Measurements from ENCODE around the gene GEN1.

The GEN1 gene

GRCh38 chr2:17791121-17791816 lies 37.3 kb downstream of the GEN1 start:
- in situ Hi-C loops (cut with MboI; ENCODE audit: low pct_unique_long_range_greater_than_20kb, low sequenced_read_pairs, unreplicated experiment) = no loop called here
- TF ChIP-seq CTCF (IDR thresholded peaks at IDR 0.05; ENCODE audit: extremely low read depth, insufficient read depth, missing control alignments) = no peak
- DNase-seq (ENCODE audit: low spot score) = no peak

- no peak for TF ChIP-seq CTCF (IDR thresholded peaks at IDR 0.05; ENCODE audit: extremely low read depth, insufficient read depth, missing control alignments)
- no peak for DNase-seq (ENCODE audit: low spot score)
- in situ Hi-C loops (cut with MboI; ENCODE audit: low pct_unique_long_range_greater_than_20kb, low sequenced_read_pairs, unreplicated experiment) = no loop called here
Measured at GRCh38 chr2:17791817-17792130, 37.8 kb downstream of the GEN1 start.

GRCh38 chr2:17792515-17792914 lies 38.6 kb downstream of the GEN1 start:
- DNase-seq (ENCODE audit: low spot score) = no peak
- in situ Hi-C loops (cut with MboI; ENCODE audit: low pct_unique_long_range_greater_than_20kb, low sequenced_read_pairs, unreplicated experiment) = no loop called here
- no peak for TF ChIP-seq CTCF (IDR thresholded peaks at IDR 0.05; ENCODE audit: extremely low read depth, insufficient read depth, missing control alignments)

- in situ Hi-C loops (cut with MboI; ENCODE audit: low pct_unique_long_range_greater_than_20kb, low sequenced_read_pairs, unreplicated experiment) = no loop called here
- TF ChIP-seq CTCF (IDR thresholded peaks at IDR 0.05; ENCODE audit: extremely low read depth, insufficient read depth, missing control alignments) = no peak
- no peak for DNase-seq (ENCODE audit: low spot score)
Measured at GRCh38 chr2:17793296-17793695, 39.4 kb downstream of the GEN1 start.

- in situ Hi-C loops (cut with MboI; ENCODE audit: low pct_unique_long_range_greater_than_20kb, low sequenced_read_pairs, unreplicated experiment) = no loop called here
- DNase-seq (ENCODE audit: low spot score) = no peak
- TF ChIP-seq CTCF (IDR thresholded peaks at IDR 0.05; ENCODE audit: extremely low read depth, insufficient read depth, missing control alignments) = no peak
Measured at GRCh38 chr2:17793803-17794354, 39.9 kb downstream of the GEN1 start.

- no peak for TF ChIP-seq CTCF (IDR thresholded peaks at IDR 0.05; ENCODE audit: extremely low read depth, insufficient read depth, missing control alignments)
- in situ Hi-C loops (cut with MboI; ENCODE audit: low pct_unique_long_range_greater_than_20kb, low sequenced_read_pairs, unreplicated experiment) = no loop called here
- DNase-seq (ENCODE audit: low spot score) = no peak
Measured at GRCh38 chr2:17795309-17795708, 41.4 kb downstream of the GEN1 start.
